Measurements from ENCODE around the gene AK2. TPM values are rescaled to one million over a fixed set of nuclear protein-coding genes. Genes with fewer than 3 reads are reported as not detected.
"Not testable (repeated sequence)": the region's sequence is repeated elsewhere in the genome, so short reads cannot be mapped to it uniquely, and the experiment has no call there.

Gene AK2
- total RNA-seq, 6 donors from 2014 or later: 90.1 to 123 (median 115) TPM

- Histone ChIP-seq H3K27me3 (no peaks in the 10 kb centered on the region), H3K4me3 (no peak overlapping the region), H3K36me3 (no peaks in the 10 kb centered on the region), H3K9me3 (no peaks in the 10 kb centered on the region), H3K4me1 (no peaks in the 10 kb centered on the region), H3K27ac (no peak overlapping the region)
- ATAC-seq (ENCODE audit: low FRiP score in 2 of 2): no peak
- DNase-seq: no peak
- TF ChIP-seq POLR2AphosphoS5 (IDR thresholded peaks at IDR 0.05): no peak
- no peak for TF ChIP-seq EP300 (IDR thresholded peaks at IDR 0.05)
- no peak for TF ChIP-seq POLR2A (IDR thresholded peaks at IDR 0.05)
- TF ChIP-seq CTCF (IDR thresholded peaks at IDR 0.05): no peak
- WGBS, 2 donors: 52 to 72% methylated on average over 4 of the region's 4 CpGs
Observed at GRCh38 chr1:33074193-33074945, 37.7 kb upstream of the AK2 start.

GRCh38 chr1:33072707-33073106 lies 36.0 kb upstream of the AK2 start:
- H3K36me3 ChIP-seq: no peaks in the 10 kb centered on the region
- no peak overlapping the region for H3K4me3 ChIP-seq
- ATAC-seq (ENCODE audit: low FRiP score in 2 of 2) (peak in 1 of 2 donors; percentile 92), DNase-seq (no peak)
- no peaks in the 10 kb centered on the region for H3K27me3 ChIP-seq
- no peak overlapping the region for H3K27ac ChIP-seq
- no peaks in the 10 kb centered on the region for H3K4me1 ChIP-seq
- H3K9me3 ChIP-seq: no peaks in the 10 kb centered on the region
- whole genome bisulfite sequencing, 2 donors: 70 to 81% methylated on average over 2 of the region's 2 CpGs
- TF ChIP-seq POLR2A (IDR thresholded peaks at IDR 0.05) (no peak), POLR2AphosphoS5 (IDR thresholded peaks at IDR 0.05) (no peak), CTCF (IDR thresholded peaks at IDR 0.05) (no peak), EP300 (IDR thresholded peaks at IDR 0.05) (no peak)

- ATAC-seq (ENCODE audit: low FRiP score in 2 of 2): no peak
- WGBS, 2 donors: 88 to 91% methylated on average over 1 of the region's 1 CpG
- TF ChIP-seq CTCF (IDR thresholded peaks at IDR 0.05) (no peak), EP300 (IDR thresholded peaks at IDR 0.05) (no peak), POLR2A (IDR thresholded peaks at IDR 0.05) (no peak), POLR2AphosphoS5 (IDR thresholded peaks at IDR 0.05) (no peak)
Observed at GRCh38 chr1:33070628-33071027, 33.9 kb upstream of the AK2 start.

GRCh38 chr1:33068108-33068507 lies 31.4 kb upstream of the AK2 start:
- WGBS, 2 donors: 41 to 48% methylated on average over 2 of the region's 2 CpGs
- DNase-seq; H3K27me3 ChIP-seq; ATAC-seq (ENCODE audit: low FRiP score in 2 of 2); H3K27ac ChIP-seq; H3K4me3 ChIP-seq; H3K36me3 ChIP-seq; H3K4me1 ChIP-seq: not testable (repeated sequence)
- peaks cover 12 to 32% (median 27%) of the 10 kb centered on the region in 4 donors for H3K9me3 ChIP-seq

More at GRCh38 chr1:33070628-33071027, 33.9 kb upstream of the AK2 start:
- Histone ChIP-seq H3K27me3 (no peaks in the 10 kb centered on the region), H3K36me3 (no peaks in the 10 kb centered on the region), H3K9me3 (peaks cover 0 to 7% (median 3%) of the 10 kb centered on the region in 4 donors), H3K27ac (no peak overlapping the region), H3K4me1 (no peaks in the 10 kb centered on the region), H3K4me3 (no peak overlapping the region)
- DNase-seq: no peak

GRCh38 chr1:33066477-33066876 lies 29.8 kb upstream of the AK2 start:
- H3K4me3 ChIP-seq; H3K27me3 ChIP-seq; H3K27ac ChIP-seq; H3K36me3 ChIP-seq; DNase-seq; ATAC-seq (ENCODE audit: low FRiP score in 2 of 2); H3K4me1 ChIP-seq: not testable (repeated sequence)
- H3K9me3 ChIP-seq: peaks cover 12 to 44% (median 30%) of the 10 kb centered on the region in 4 donors
- 90 to 98% methylated on average over 3 of the region's 3 CpGs for WGBS, 2 donors

GRCh38 chr1:33065301-33065700 lies 28.6 kb upstream of the AK2 start:
- no peak for ATAC-seq (ENCODE audit: low FRiP score in 2 of 2)
- TF ChIP-seq POLR2AphosphoS5 (IDR thresholded peaks at IDR 0.05) (no peak), CTCF (IDR thresholded peaks at IDR 0.05) (no peak), POLR2A (IDR thresholded peaks at IDR 0.05) (no peak), EP300 (IDR thresholded peaks at IDR 0.05) (no peak)
- no peak overlapping the region for H3K4me3 ChIP-seq
- 87 to 94% methylated on average over 10 of the region's 10 CpGs for WGBS, 2 donors
- H3K27me3 ChIP-seq: no peaks in the 10 kb centered on the region
- H3K9me3 ChIP-seq: peaks cover 12 to 44% (median 30%) of the 10 kb centered on the region in 4 donors
- H3K27ac ChIP-seq: no peak overlapping the region
- no peaks in the 10 kb centered on the region for H3K36me3 ChIP-seq
- no peaks in the 10 kb centered on the region for H3K4me1 ChIP-seq
- DNase-seq: no peak

GRCh38 chr1:33064284-33064683 lies 27.6 kb upstream of the AK2 start:
- not testable (repeated sequence) for ATAC-seq (ENCODE audit: low FRiP score in 2 of 2); H3K27me3 ChIP-seq; DNase-seq; H3K27ac ChIP-seq; H3K36me3 ChIP-seq; H3K4me1 ChIP-seq; H3K4me3 ChIP-seq
- WGBS, 2 donors: 90 to 93% methylated on average over 9 of the region's 9 CpGs
- H3K9me3 ChIP-seq: peaks cover 12 to 44% (median 30%) of the 10 kb centered on the region in 4 donors

All from upper lobe of left lung (tissue), 6 donors.